Lower leg skin (tissue), 4 donors: Measurements from ENCODE around the gene CDX1. TPM values are rescaled to one million over a fixed set of nuclear protein-coding genes. Genes with fewer than 3 reads are reported as not detected.

Experiments used
- total RNA-seq, 4 donors: library from RNA; depleted of rRNA; stranded (reverse); fragments of >200 nt; gene quantifications; one replicate each; pipeline ENCODE4 v1.1.0, GENCODE V29; 2016

CDX1 gene
- total RNA-seq, 4 donors from 2014 or later: not detected

Other genes with a start within 250 kb of the CDX1 start
- 1 to 10 TPM in 1 of 4 donors, under 1 TPM in 2, not detected in 1; 0.04 to 1.0 (median 0.49) TPM for gene PDE6A, start 222.0 kb upstream of the CDX1 start, total RNA-seq
- gene SLC26A2, start 206.0 kb upstream of the CDX1 start, total RNA-seq: 10 to 100 TPM in 3 of 4 donors, 1 to 10 TPM in 1; 8.4 to 56.5 (median 33.3) TPM
- gene TIGD6, start 166.1 kb upstream of the CDX1 start, total RNA-seq: 1 to 10 TPM; 3.8 to 8.3 (median 6.0) TPM
- 10 to 100 TPM; 24.6 to 32.0 (median 26.1) TPM for gene HMGXB3, start 166.0 kb upstream of the CDX1 start, total RNA-seq
- gene CSF1R, start 80.2 kb upstream of the CDX1 start, total RNA-seq: 10 to 100 TPM; 17.9 to 27.3 (median 23.9) TPM
- gene PDGFRB, start 10.9 kb upstream of the CDX1 start, total RNA-seq: 10 to 100 TPM; 33.9 to 88.7 (median 41.7) TPM
- gene SLC6A7, start 23.3 kb downstream of the CDX1 start, total RNA-seq: under 1 TPM in 1 of 4 donors, not detected in 3; 0.88 TPM
- under 1 TPM in 1 of 4 donors, not detected in 3; 0.23 TPM for gene CAMK2A, start 123.0 kb downstream of the CDX1 start, total RNA-seq
- gene ARSI, start 136.1 kb downstream of the CDX1 start, total RNA-seq: 1 to 10 TPM; 1.6 to 4.5 (median 2.6) TPM
- gene TCOF1, start 190.9 kb downstream of the CDX1 start, total RNA-seq: 10 to 100 TPM; 30.6 to 35.0 (median 32.2) TPM
- gene CD74, start 246.1 kb downstream of the CDX1 start, total RNA-seq: 100 to 1,000 TPM; 500 to 762 (median 613) TPM